ENCODE measurements around the gene IFT20. TPM values are rescaled to one million over a fixed set of nuclear protein-coding genes. Genes with fewer than 3 reads are reported as not detected.

The IFT20 gene
- total and polyA plus RNA-seq, 10 donors: 28.4 to 52.8 (median 45.6) TPM

GRCh38 chr17:28364665-28365363 lies 29.5 kb upstream of the IFT20 start, which contains the start of gene SEBOX:
TSS of gene SEBOX (minus strand) at chr17:28365199. CDS start at chr17:28365151, 48 bp downstream.
- H3K9me3 ChIP-seq: no peaks in the 10 kb centered on the region
- no peak within 1 kb of the TSS for H3K4me3 ChIP-seq
- no peak within 1 kb of the TSS for H3K27ac ChIP-seq
- H3K27me3 ChIP-seq (replicated peaks in 1 of 7): no peaks in the 10 kb centered on the region
- H3K4me1 ChIP-seq: peaks cover 0 to 3% (median 0%) of the 10 kb centered on the region in 6 donors
- H3K36me3 ChIP-seq: peaks cover 11 to 65% (median 51%) of the 10 kb centered on the region in 6 donors
- no peak for DNase-seq
- 89 to 95% (median 92%) methylated on average over 13 of the region's 13 CpGs for WGBS, 5 donors
- intact Hi-C loops (cut with DNase I; ENCODE audit: low total_unique reads): no loop called here
- TF ChIP-seq POLR2A (IDR thresholded peaks at IDR 0.05) (no peak), POLR2AphosphoS5 (IDR thresholded peaks at IDR 0.05) (peak in 1 of 3 donors; percentile 47)

GRCh38 chr17:28363776-28364650 lies 28.7 kb upstream of the IFT20 start:
- peaks cover 0 to 2% (median 0%) of the 10 kb centered on the region in 6 donors for H3K4me1 ChIP-seq
- no peak overlapping the region for H3K27ac ChIP-seq
- no peak for TF ChIP-seq CTCF (IDR thresholded peaks at IDR 0.05 in 8 of 11, conservative IDR thresholded peaks at IDR 0.05 in 3 of 11)
- peak in 1 of 3 donors; percentile 50 for TF ChIP-seq POLR2AphosphoS5 (IDR thresholded peaks at IDR 0.05)
- peaks cover 11 to 73% (median 59%) of the 10 kb centered on the region in 6 donors for H3K36me3 ChIP-seq
- intact Hi-C loops (cut with DNase I; ENCODE audit: low total_unique reads): no loop called here
- DNase-seq: no peak
- H3K4me3 ChIP-seq: no peak overlapping the region
- no peaks in the 10 kb centered on the region for H3K9me3 ChIP-seq
- 85 to 97% (median 94%) methylated on average over 6 to 8 of the region's 8 CpGs for WGBS, 5 donors
- H3K27me3 ChIP-seq (replicated peaks in 1 of 7): no peaks in the 10 kb centered on the region

- H3K9me3 ChIP-seq: no peaks in the 10 kb centered on the region
- H3K36me3 ChIP-seq: peaks cover 11 to 76% (median 60%) of the 10 kb centered on the region in 6 donors
- TF ChIP-seq CTCF (IDR thresholded peaks at IDR 0.05 in 8 of 11, conservative IDR thresholded peaks at IDR 0.05 in 3 of 11) (no peak), POLR2AphosphoS5 (IDR thresholded peaks at IDR 0.05) (no peak), POLR2A (IDR thresholded peaks at IDR 0.05) (no peak)
- no peak overlapping the region for H3K4me3 ChIP-seq
- H3K27me3 ChIP-seq (replicated peaks in 1 of 7): no peaks in the 10 kb centered on the region
- 93 to 96% (median 95%) methylated on average over 5 of the region's 5 CpGs for WGBS, 5 donors
- no peak for DNase-seq
- H3K27ac ChIP-seq: no peak overlapping the region
- H3K4me1 ChIP-seq: peaks cover 3 to 10% (median 7%) of the 10 kb centered on the region in 6 donors
- intact Hi-C loops (cut with DNase I; ENCODE audit: low total_unique reads): no loop called here
These were observed 27.9 kb upstream of the IFT20 start for GRCh38 chr17:28363186-28363585.

GRCh38 chr17:28357901-28358197 lies 22.6 kb upstream of the IFT20 start:
- intact Hi-C loops (cut with DNase I; ENCODE audit: low total_unique reads): no loop called here
- Histone ChIP-seq H3K27ac (peak overlapping the region; percentile 87 to 95 (median 91)), H3K9me3 (no peaks in the 10 kb centered on the region), H3K36me3 (peaks cover 11 to 67% (median 59%) of the 10 kb centered on the region in 6 donors), H3K27me3 (replicated peaks in 1 of 7) (no peaks in the 10 kb centered on the region), H3K4me1 (peaks cover 18 to 44% (median 33%) of the 10 kb centered on the region in 6 donors), H3K4me3 (peak overlapping the region; percentile 71 to 95 (median 91))
- WGBS, 5 donors: 1 to 5% (median 4%) methylated on average over 4 of the region's 4 CpGs
- no peak for DNase-seq
- no peak for TF ChIP-seq POLR2AphosphoS5 (IDR thresholded peaks at IDR 0.05)
- TF ChIP-seq POLR2A (IDR thresholded peaks at IDR 0.05): no peak
- no peak for TF ChIP-seq CTCF (IDR thresholded peaks at IDR 0.05 in 8 of 11, conservative IDR thresholded peaks at IDR 0.05 in 3 of 11)
